ENCODE measurements around the gene CHRNB1. TPM values are rescaled to one million over a fixed set of nuclear protein-coding genes. Genes with fewer than 3 reads are reported as not detected.

Gene CHRNB1
- total and polyA plus RNA-seq, 11 donors = 8.2 to 27.3 (median 11.2) TPM

GRCh38 chr17:7436556-7437368 is 8.1 kb upstream of the CHRNB1 start:
- H3K27ac ChIP-seq = peak overlapping the region; percentile 8 to 91 (median 68)
- WGBS, 4 donors = 5 to 37% (median 7%) methylated on average over 5 to 92 of the region's 92 CpGs
- ATAC-seq = peak; percentile 30 to 82 (median 70)
- DNase-seq = peak; percentile 80 to 89 (median 84)
- H3K4me3 ChIP-seq = peak overlapping the region in 11 of 12 donors; percentile 2 to 75 (median 55)
- H3K9me3 ChIP-seq = no peaks in the 10 kb centered on the region
- peaks cover 4 to 63% (median 45%) of the 10 kb centered on the region in 12 donors for H3K4me1 ChIP-seq
- intact Hi-C loops (cut with DNase I) = loop anchor here (1.0 to 10.0 kb wide), 17 partner anchors 34 to 251 kb away; partner anchors contain the start of genes SENP3 (in 9 of the 10), POLR2A (in 6 of the 10), TMEM95 (in 6 of the 10) and KCTD11 (in 4 of the 10)
- TF ChIP-seq CTCF (IDR thresholded peaks at IDR 0.05) (peak; percentile 74 to 95 (median 84)), POLR2A (IDR thresholded peaks at IDR 0.05) (no peak)
- no peaks in the 10 kb centered on the region for H3K36me3 ChIP-seq
- H3K27me3 ChIP-seq = peaks cover 0 to 44% (median 8%) of the 10 kb centered on the region in 9 donors

GRCh38 chr17:7437369-7437863 is 7.4 kb upstream of the CHRNB1 start:
- WGBS, 4 donors = 26 to 56% (median 31%) methylated on average over 15 to 31 of the region's 31 CpGs
- DNase-seq (peak in 1 of 5 donors; percentile 27), ATAC-seq (no peak)
- peaks cover 0 to 44% (median 8%) of the 10 kb centered on the region in 9 donors for H3K27me3 ChIP-seq
- no peak for TF ChIP-seq POLR2A (IDR thresholded peaks at IDR 0.05)
- no peak for TF ChIP-seq CTCF (IDR thresholded peaks at IDR 0.05)
- H3K4me1 ChIP-seq = peaks cover 4 to 63% (median 45%) of the 10 kb centered on the region in 12 donors
- H3K27ac ChIP-seq = peak overlapping the region in 11 of 12 donors; percentile 8 to 91 (median 71)
- H3K4me3 ChIP-seq = peak overlapping the region in 11 of 12 donors; percentile 2 to 75 (median 55)
- intact Hi-C loops (cut with DNase I) = loop anchor here (1.0 to 10.0 kb wide), 17 partner anchors 35 to 250 kb away; partner anchors contain the start of genes SENP3 (in 9 of the 10), POLR2A (in 6 of the 10), TMEM95 (in 6 of the 10) and KCTD11 (in 4 of the 10)
- H3K36me3 ChIP-seq = no peaks in the 10 kb centered on the region
- no peaks in the 10 kb centered on the region for H3K9me3 ChIP-seq

GRCh38 chr17:7437950-7438614 is 6.8 kb upstream of the CHRNB1 start:
- Histone ChIP-seq H3K27ac (peak overlapping the region in 8 of 12 donors; percentile 32 to 71 (median 48)), H3K9me3 (no peaks in the 10 kb centered on the region), H3K27me3 (peaks cover 0 to 44% (median 8%) of the 10 kb centered on the region in 9 donors), H3K36me3 (no peaks in the 10 kb centered on the region), H3K4me1 (peaks cover 4 to 63% (median 45%) of the 10 kb centered on the region in 12 donors), H3K4me3 (peak overlapping the region in 11 of 12 donors; percentile 29 to 75 (median 51))
- WGBS, 4 donors = 14 to 22% (median 18%) methylated on average over 32 to 48 of the region's 48 CpGs
- intact Hi-C loops (cut with DNase I) = loop anchor here (1.0 to 10.0 kb wide), 18 partner anchors 36 to 249 kb away; partner anchors contain the start of genes SENP3 (in 9 of the 10), POLR2A (in 6 of the 10), TMEM95 (in 6 of the 10) and KCTD11 (in 4 of the 10)
- ATAC-seq (peak in 3 of 4 donors; percentile 4 to 19 (median 6)), DNase-seq (peak; percentile 75 to 91 (median 81))
- TF ChIP-seq POLR2A (IDR thresholded peaks at IDR 0.05) (no peak), CTCF (IDR thresholded peaks at IDR 0.05) (no peak)

All from heart left ventricle (tissue), 16 donors.